H1 (cell line): ENCODE measurements around the gene ATG9B. TPM values are rescaled to one million over a fixed set of nuclear protein-coding genes. Genes with fewer than 3 reads are reported as not detected.

Experiments
- CBX5 ChIP-seq: fragments of 300-800, 300-1000 bp; sonication (generic); IDR thresholded peaks from 2 replicates; pipeline ENCODE4 v1.7.1; 2016; ENCODE audit warnings: antibody characterized with exemption, low read length, low read depth
- JUND ChIP-seq: IDR thresholded peaks from 2 replicates; pipeline ENCODE4 v1.6.1; 2011; ENCODE audit warnings: mild to moderate bottlenecking, improper control_type of control experiment, low read length
- MAX ChIP-seq: IDR thresholded peaks from 2 replicates; pipeline ENCODE4 v1.6.1; 2012; ENCODE audit warnings: inconsistent platforms
- RXRA ChIP-seq: IDR thresholded peaks from 2 replicates; pipeline ENCODE4 v1.6.1; 2011; ENCODE audit warnings: low read depth, mild to moderate bottlenecking, low read length, moderate library complexity; ENCODE audit not compliant: insufficient read depth
- SAP30 ChIP-seq: fragments of 300-600 bp; sonication (generic); IDR thresholded peaks from 2 replicates; pipeline ENCODE4 v1.7.1; 2012; ENCODE audit warnings: low read length, moderate library complexity, mild to moderate bottlenecking, inconsistent platforms; ENCODE audit not compliant: insufficient read depth, insufficient replicate concordance
- polyA plus RNA-seq, 7 experiments: library from polyadenylated mRNA; depleted of rRNA in 3 of 7; stranded (reverse) in 5 of 7; unstranded in 2 of 7; fragments of >200 nt in 5 of 7; fragments of 200-250 nt in 2 of 7; gene quantifications; 1 replicate in 5 of 7; 2 replicates in 1 of 7; 4 replicates in 1 of 7; pipeline versions ENCODE4 v1.2.1 to v1.2.3, GENCODE V29; 2011 to 2013; ENCODE audit warnings: missing spikeins in 2 of 7, mixed read lengths in 2 of 7
- total RNA-seq: library from RNA; stranded (reverse); fragmentation: NEBNext Ultra II Directional; extraction: Animal tissue kit (Norgen Biotek cat#: 25700); gene quantifications from 2 replicates; pipeline ENCODE4 v1.2.1, GENCODE V29; 2021

Gene ATG9B
- total and polyA plus RNA-seq, 2 of the 8 experiments (the other 6 are each of a cell fraction or from before 2014, with no cell fraction given): 1.4 to 2.3 TPM

GRCh38 chr7:151025924-151026671 is 1.8 kb upstream of the ATG9B start (continued):
- no peak for TF ChIP-seq MAX
- TF ChIP-seq CBX5: no peak
- TF ChIP-seq RXRA: no peak
- no peak for TF ChIP-seq JUND
- TF ChIP-seq SAP30: no peak
